Spleen (tissue), 7 donors: ENCODE measurements around the gene MYBPHL.

ENCODE experiments used
- POLR2A ChIP-seq, 3 donors: fragments of 450-650 bp; IDR thresholded peaks; one replicate each; pipeline ENCODE4 v1.5.1; 2017; ENCODE audit warnings: antibody characterized with exemption in 3 of 3, mild to moderate bottlenecking in 1 of 3
- TF ChIP-seq, protein P1 (sequence below), 11 experiments: fragments of 200-600 bp in 7 of 11; fragments of 450-650 bp in 4 of 11; sonication (generic) in 4 of 11; IDR thresholded peaks in 8 of 11; conservative IDR thresholded peaks in 3 of 11; 1 replicate in 7 of 11; 2 replicates in 4 of 11; pipeline versions ENCODE4 v1.4.0 to v1.8.0; 2016 to 2021; ENCODE audit warnings: antibody characterized with exemption in 11 of 11, inconsistent platforms in 4 of 11, mild to moderate bottlenecking in 1 of 11
- donor health status: DM: no; HTN: no; CAD: no; lungs with moderate emphysema.
- donor health status: DM: no; HTN: no; CAD: no.
- donor health status: DM: no; HTN: no; CAD: no.

DNA sequence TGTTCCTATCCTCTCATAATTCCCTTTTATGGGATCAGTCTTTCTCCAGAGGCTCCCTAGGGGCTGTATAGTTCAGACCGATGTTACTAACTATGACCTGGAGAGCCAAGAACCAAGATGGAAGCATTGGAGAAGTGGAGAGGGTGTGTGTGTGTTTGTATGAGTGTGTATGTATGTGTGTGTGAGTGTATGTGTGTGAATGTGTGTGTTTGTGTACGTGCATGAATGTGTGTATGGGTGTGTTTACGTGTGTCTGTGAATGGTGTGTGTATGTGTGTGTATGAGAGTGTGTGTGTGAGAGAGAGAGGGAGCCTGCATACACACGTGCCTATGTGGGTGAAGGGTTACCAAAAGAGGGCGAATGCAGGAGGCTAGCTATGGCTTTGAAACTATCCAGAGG, 4.9 kb downstream of the MYBPHL start:
- no peak for TF ChIP-seq POLR2A (IDR thresholded peaks at IDR 0.05)
- TF ChIP-seq, protein P1, sequence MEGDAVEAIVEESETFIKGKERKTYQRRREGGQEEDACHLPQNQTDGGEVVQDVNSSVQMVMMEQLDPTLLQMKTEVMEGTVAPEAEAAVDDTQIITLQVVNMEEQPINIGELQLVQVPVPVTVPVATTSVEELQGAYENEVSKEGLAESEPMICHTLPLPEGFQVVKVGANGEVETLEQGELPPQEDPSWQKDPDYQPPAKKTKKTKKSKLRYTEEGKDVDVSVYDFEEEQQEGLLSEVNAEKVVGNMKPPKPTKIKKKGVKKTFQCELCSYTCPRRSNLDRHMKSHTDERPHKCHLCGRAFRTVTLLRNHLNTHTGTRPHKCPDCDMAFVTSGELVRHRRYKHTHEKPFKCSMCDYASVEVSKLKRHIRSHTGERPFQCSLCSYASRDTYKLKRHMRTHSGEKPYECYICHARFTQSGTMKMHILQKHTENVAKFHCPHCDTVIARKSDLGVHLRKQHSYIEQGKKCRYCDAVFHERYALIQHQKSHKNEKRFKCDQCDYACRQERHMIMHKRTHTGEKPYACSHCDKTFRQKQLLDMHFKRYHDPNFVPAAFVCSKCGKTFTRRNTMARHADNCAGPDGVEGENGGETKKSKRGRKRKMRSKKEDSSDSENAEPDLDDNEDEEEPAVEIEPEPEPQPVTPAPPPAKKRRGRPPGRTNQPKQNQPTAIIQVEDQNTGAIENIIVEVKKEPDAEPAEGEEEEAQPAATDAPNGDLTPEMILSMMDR (IDR thresholded peaks at IDR 0.05 in 8 of 11, conservative IDR thresholded peaks at IDR 0.05 in 3 of 11) = no peak
